ENCODE data around the gene ERMP1.
"Not testable (repeated sequence)": the region's sequence is repeated elsewhere in the genome, so short reads cannot be mapped to it uniquely, and the experiment has no call there.

Gene ERMP1

GRCh38 chr9:5832538-5833529 lies at the start of gene ERMP1:
ERMP1 (minus strand) TSS chr9:5833117; CDS start chr9:5833027, 90 bp downstream.
- peak; percentile 84 for DNase-seq (ENCODE audit: low read depth)

GRCh38 chr9:5882244-5883012 lies 49.5 kb upstream of the ERMP1 start:
- not testable (repeated sequence) for DNase-seq (ENCODE audit: low read depth)

- no peak for DNase-seq (ENCODE audit: low read depth)
These were observed 46.7 kb upstream of the ERMP1 start for GRCh38 chr9:5879419-5880181.

- no peak for DNase-seq (ENCODE audit: low read depth)
These were observed 43.8 kb upstream of the ERMP1 start for GRCh38 chr9:5876711-5877110.

- DNase-seq (ENCODE audit: low read depth) = no peak
These were observed 43.1 kb upstream of the ERMP1 start for GRCh38 chr9:5876026-5876425.

GRCh38 chr9:5874048-5874447 lies 41.1 kb upstream of the ERMP1 start:
- no peak for DNase-seq (ENCODE audit: low read depth)

- DNase-seq (ENCODE audit: low read depth) = no peak
These were observed 40.5 kb upstream of the ERMP1 start for GRCh38 chr9:5873439-5873838.

- no peak for DNase-seq (ENCODE audit: low read depth)
These were observed 39.6 kb upstream of the ERMP1 start for GRCh38 chr9:5872511-5872910.

- no peak for DNase-seq (ENCODE audit: low read depth)
These were observed 38.9 kb upstream of the ERMP1 start for GRCh38 chr9:5871785-5872184.

GRCh38 chr9:5870691-5871090 lies 37.8 kb upstream of the ERMP1 start:
- DNase-seq (ENCODE audit: low read depth) = no peak

GRCh38 chr9:5870020-5870339 lies 37.1 kb upstream of the ERMP1 start:
- no peak for DNase-seq (ENCODE audit: low read depth)

GRCh38 chr9:5869315-5870019 lies 36.5 kb upstream of the ERMP1 start:
- DNase-seq (ENCODE audit: low read depth) = no peak

GRCh38 chr9:5868235-5868634 lies 35.3 kb upstream of the ERMP1 start:
- DNase-seq (ENCODE audit: low read depth) = no peak

GRCh38 chr9:5866685-5867084 lies 33.8 kb upstream of the ERMP1 start:
- DNase-seq (ENCODE audit: low read depth) = no peak

- no peak for DNase-seq (ENCODE audit: low read depth)
These were observed 33.4 kb upstream of the ERMP1 start for GRCh38 chr9:5866272-5866671.

GRCh38 chr9:5864446-5864845 lies 31.5 kb upstream of the ERMP1 start:
- no peak for DNase-seq (ENCODE audit: low read depth)

GRCh38 chr9:5863092-5863746 lies 30.3 kb upstream of the ERMP1 start:
- no peak for DNase-seq (ENCODE audit: low read depth)

GRCh38 chr9:5858833-5859232 lies 25.9 kb upstream of the ERMP1 start:
- DNase-seq (ENCODE audit: low read depth) = no peak

GRCh38 chr9:5857928-5858327 lies 25.0 kb upstream of the ERMP1 start:
- DNase-seq (ENCODE audit: low read depth) = no peak

- DNase-seq (ENCODE audit: low read depth) = no peak
These were observed 21.3 kb upstream of the ERMP1 start for GRCh38 chr9:5854063-5854790.

GRCh38 chr9:5853617-5854016 lies 20.7 kb upstream of the ERMP1 start:
- no peak for DNase-seq (ENCODE audit: low read depth)

All from activated T-helper 1 cell treated with Interleukin-2 at 50 U/mL for 16 hours (primary cell).